Vein endothelial cell (primary cell): ENCODE results near the gene LXN. TPM values are rescaled to one million over a fixed set of nuclear protein-coding genes. Genes with fewer than 3 reads are reported as not detected.

Experiments used
- small RNA-seq: library from RNA; depleted of rRNA; stranded (forward); fragments of <200 nt; gene quantifications from one replicate; pipeline ENCODE3, GENCODE V24; 2012
- total RNA-seq: library from RNA; depleted of rRNA; stranded (reverse); fragments of >200 nt; gene quantifications from 2 replicates; pipeline ENCODE4 v1.2.3, GENCODE V29; 2012

The LXN gene
- total RNA-seq: 72.1 and 74.1 TPM in 2 replicates

GRCh38 chr3:158672215-158673176 is at the start of gene LXN:
TSS of gene LXN (minus strand) at chr3:158672648. CDS start at chr3:158672478, 170 bp downstream.

GRCh38 chr3:158644345-158644908 is 28.0 kb downstream of the LXN start, which contains the start of gene GFM1:
TSS of gene GFM1 (plus strand) at chr3:158644527. CDS start at chr3:158644635, 108 bp downstream.

Small RNAs within 50 kb of the gene (small RNA-seq; reads per million reads assigned to genes)
- gene AC025033.1 (not detected), gene AC080013.6 (not detected)

Other genes starting within 250 kb of the LXN start
- 7.5 and 7.9 TPM in 2 replicates for gene MLF1, start 101.5 kb downstream of the LXN start, total RNA-seq
- gene GFM1, start 28.1 kb downstream of the LXN start, total RNA-seq: 71.9 and 101 TPM in 2 replicates
- 0.96 and 1.3 TPM in 2 replicates for gene RARRES1, start 59.8 kb upstream of the LXN start, total RNA-seq
- 52.3 and 79.2 TPM in 2 replicates for gene MFSD1, start 129.4 kb upstream of the LXN start, total RNA-seq